Endothelial cell of umbilical vein (primary cell): ENCODE data around the gene OR5V1.

Experiments
- CTCF ChIP-seq, 2 donors: IDR thresholded peaks; 1 replicate in 1 of 2; 2 replicates in 1 of 2; pipeline ENCODE4 v1.5.1; 2011; ENCODE audit warnings: low read length in 2 of 2, mild to moderate bottlenecking in 2 of 2, moderate library complexity in 2 of 2, control low read depth in 1 of 2, inconsistent platforms in 1 of 2, low read depth in 1 of 2; ENCODE audit not compliant: insufficient read depth in 1 of 2; ENCODE audit errors: extremely low read depth in 1 of 2
- EZH2 ChIP-seq: IDR thresholded peaks from 2 replicates; pipeline ENCODE4 v1.6.1; 2012; ENCODE audit warnings: borderline replicate concordance, low read depth, mild to moderate bottlenecking, moderate library complexity, low read length, inconsistent platforms; ENCODE audit not compliant: severe bottlenecking
- FOS ChIP-seq: IDR thresholded peaks from 2 replicates; pipeline ENCODE4 v1.6.1; 2011; ENCODE audit warnings: mild to moderate bottlenecking, low read length, moderate library complexity, borderline replicate concordance; ENCODE audit not compliant: insufficient read depth
- POLR2A ChIP-seq: IDR thresholded peaks from 2 replicates; pipeline ENCODE4 v1.6.1; 2012; ENCODE audit warnings: low read depth, mild to moderate bottlenecking, control low read depth, low read length
- POLR2AphosphoS5 ChIP-seq: IDR thresholded peaks from 2 replicates; pipeline ENCODE4 v1.6.1; 2012; ENCODE audit warnings: low read depth, mild to moderate bottlenecking, control low read depth, low read length, moderate library complexity; ENCODE audit not compliant: insufficient read depth

GRCh38 chr6:29375191-29375590 is 6.5 kb upstream of the OR5V1 start, which contains the start of gene OR12D3:
- no peak for TF ChIP-seq EZH2
- TF ChIP-seq CTCF (IDR thresholded peaks at IDR 0.05; ENCODE audit: extremely low read depth in 1 of 2, insufficient read depth in 1 of 2, low read depth in 1 of 2, low read length in 2 of 2), result no peak
- TF ChIP-seq POLR2A, result no peak
- no peak for TF ChIP-seq POLR2AphosphoS5
- no peak for TF ChIP-seq FOS
